NCI-H510A (cell line): ENCODE results near the gene ZCCHC14.
"Not testable (repeated sequence)": the region's sequence is repeated elsewhere in the genome, so short reads cannot be mapped to it uniquely, and the experiment has no call there.

Experiments used
- DNase-seq: peaks from one replicate; lab custom pipeline; 2025; lab: John Stamatoyannopoulos, UW

ZCCHC14 gene

GRCh38 chr16:87524407-87524806 is 31.6 kb upstream of the ZCCHC14 start:
- no peak for DNase-seq

- not testable (repeated sequence) for DNase-seq
Observed at GRCh38 chr16:87523605-87524004, 30.8 kb upstream of the ZCCHC14 start.

GRCh38 chr16:87521764-87522163 is 28.9 kb upstream of the ZCCHC14 start:
- not testable (repeated sequence) for DNase-seq

- not testable (repeated sequence) for DNase-seq
Observed at GRCh38 chr16:87519170-87519569, 26.3 kb upstream of the ZCCHC14 start.

- not testable (repeated sequence) for DNase-seq
Observed at GRCh38 chr16:87518430-87519051, 25.7 kb upstream of the ZCCHC14 start.

GRCh38 chr16:87517610-87518429 is 25.0 kb upstream of the ZCCHC14 start:
- DNase-seq, result not testable (repeated sequence)

GRCh38 chr16:87516361-87516760 is 23.5 kb upstream of the ZCCHC14 start:
- no peak for DNase-seq

- no peak for DNase-seq
Observed at GRCh38 chr16:87515475-87516330, 22.9 kb upstream of the ZCCHC14 start.

- DNase-seq, result not testable (repeated sequence)
Observed at GRCh38 chr16:87509778-87510177, 17.0 kb upstream of the ZCCHC14 start.

- DNase-seq, result no peak
Observed at GRCh38 chr16:87507351-87508069, 14.7 kb upstream of the ZCCHC14 start.

GRCh38 chr16:87506423-87507350 is 13.9 kb upstream of the ZCCHC14 start:
- no peak for DNase-seq

- no peak for DNase-seq
Observed at GRCh38 chr16:87505834-87506233, 13.0 kb upstream of the ZCCHC14 start.

GRCh38 chr16:87503232-87503937 is 10.6 kb upstream of the ZCCHC14 start:
- not testable (repeated sequence) for DNase-seq

GRCh38 chr16:87502308-87502969 is 9.6 kb upstream of the ZCCHC14 start:
- no peak for DNase-seq

GRCh38 chr16:87501117-87501516 is 8.3 kb upstream of the ZCCHC14 start:
- DNase-seq, result no peak

- DNase-seq, result no peak
Observed at GRCh38 chr16:87499189-87499486, 6.3 kb upstream of the ZCCHC14 start.

GRCh38 chr16:87498324-87499188 is 5.7 kb upstream of the ZCCHC14 start:
- DNase-seq, result no peak

- DNase-seq, result not testable (repeated sequence)
Observed at GRCh38 chr16:87497767-87498290, 5.0 kb upstream of the ZCCHC14 start.
